Activated gamma-delta T cell (primary cell): Measurements from ENCODE around the gene CRYZ.
"Not testable (repeated sequence)": the region's sequence is repeated elsewhere in the genome, so short reads cannot be mapped to it uniquely, and the experiment has no call there.

Experiments
- DNase-seq: peaks from one replicate; lab custom pipeline; 2025; lab: John Stamatoyannopoulos, UW

The CRYZ gene

DNA sequence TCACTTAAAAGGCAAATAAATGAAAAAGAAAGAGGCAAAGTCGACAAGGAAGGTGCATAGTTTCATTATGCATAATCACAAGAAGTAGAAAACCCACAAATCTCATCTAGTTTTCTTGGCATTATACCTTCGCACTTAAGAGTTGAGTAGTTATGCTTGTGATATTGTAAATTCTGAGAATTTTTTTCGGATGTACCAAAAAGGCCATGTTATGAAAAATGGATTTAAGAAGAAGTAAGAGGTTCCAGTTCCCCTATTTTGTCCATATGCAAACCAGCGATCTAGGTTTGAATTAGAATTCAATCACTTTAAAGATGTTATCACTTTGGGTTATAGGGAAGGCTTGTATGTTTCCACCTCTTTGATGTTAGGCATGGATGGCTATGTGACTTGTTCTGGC lies 51.4 kb downstream of the CRYZ start:
- DNase-seq: no peak

GRCh38 chr1:74681001-74681400 lies 51.8 kb downstream of the CRYZ start:
- no peak for DNase-seq

GRCh38 chr1:74679811-74680210 lies 53.0 kb downstream of the CRYZ start:
- DNase-seq: no peak

- DNase-seq: no peak
Observed at GRCh38 chr1:74677926-74678325, 54.9 kb downstream of the CRYZ start.

DNA sequence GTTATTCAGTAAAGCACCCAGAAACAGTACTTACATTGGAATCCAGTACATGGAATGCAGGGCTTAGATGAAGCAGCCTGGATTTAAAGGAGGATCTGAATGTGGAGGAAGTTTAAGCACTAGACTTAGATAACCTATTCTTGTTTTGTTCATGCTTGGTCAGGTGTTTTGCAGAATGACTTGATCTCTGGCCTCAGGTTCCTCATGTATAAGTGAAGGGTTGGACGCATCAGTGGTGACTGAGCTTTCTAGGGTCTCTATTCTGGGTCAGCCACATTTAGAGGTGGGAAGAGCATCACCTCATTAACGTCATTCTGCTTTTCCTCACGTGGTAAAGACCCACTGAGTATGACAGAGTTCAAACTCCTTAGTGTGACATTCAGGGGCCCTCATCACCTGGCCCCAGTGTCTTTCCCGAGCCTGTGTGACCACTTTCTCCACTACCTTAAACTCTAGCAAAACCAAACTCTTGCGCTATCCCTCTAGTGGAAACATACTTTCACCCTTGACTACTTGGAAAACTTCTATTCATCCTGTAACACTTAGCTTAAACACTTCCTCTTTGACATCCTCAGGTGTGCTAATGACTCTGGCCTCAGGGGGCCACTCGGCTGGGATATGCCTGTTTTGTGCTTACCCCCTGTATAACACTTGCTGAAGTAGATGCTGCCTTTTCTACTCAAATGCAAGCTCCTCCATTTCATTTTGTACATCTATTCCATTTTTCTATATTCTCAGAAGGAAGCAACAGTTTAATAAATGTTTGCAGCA lies 58.4 kb downstream of the CRYZ start:
- no peak for DNase-seq

- no peak for DNase-seq
Observed at GRCh38 chr1:74673351-74674111, 59.3 kb downstream of the CRYZ start, which contains the start of gene ERICH3. Gene ERICH3, minus strand, starts transcription at chr1:74673792. Its CDS starts 273 bp downstream, at chr1:74673519.

GRCh38 chr1:74670866-74671265 lies 62.0 kb downstream of the CRYZ start:
- DNase-seq: not testable (repeated sequence)
